Measurements from ENCODE around the gene PTRHD1. TPM values are rescaled to one million over a fixed set of nuclear protein-coding genes. Genes with fewer than 3 reads are reported as not detected.

Gene PTRHD1
- total RNA-seq, 4 donors from 2014 or later: 30.6 to 50.9 (median 40.5) TPM

- TF ChIP-seq POLR2A (IDR thresholded peaks at IDR 0.05): no peak
- TF ChIP-seq EP300 (IDR thresholded peaks at IDR 0.05; ENCODE audit: low read depth): no peak
- TF ChIP-seq CTCF (IDR thresholded peaks at IDR 0.05): no peak
- no peak for TF ChIP-seq POLR2AphosphoS5 (IDR thresholded peaks at IDR 0.05)
- DNase-seq: no peak
- Histone ChIP-seq H3K27me3 (no peaks in the 10 kb centered on the region), H3K9me3 (no peaks in the 10 kb centered on the region), H3K36me3 (peaks cover 0 to 29% (median 7%) of the 10 kb centered on the region in 4 donors), H3K4me3 (no peak overlapping the region), H3K27ac (no peak overlapping the region), H3K4me1 (no peaks in the 10 kb centered on the region)
- 88 to 93% methylated on average over 2 to 5 of the region's 5 CpGs for WGBS, 2 donors (ENCODE audit: low coverage in 1 of 2)
- in situ Hi-C loops (cut with MboI; ENCODE audit: low pct_ligation_motif_present in 1 of 4, low pct_unique_long_range_greater_than_20kb in 1 of 4, low sequenced_read_pairs in 3 of 4) (no loop called here), intact Hi-C loops (cut with DNase I; ENCODE audit: low total_unique reads) (no loop called here)
These were observed 25.2 kb downstream of the PTRHD1 start for GRCh38 chr2:24768013-24768412.

- in situ Hi-C loops (cut with MboI; ENCODE audit: low pct_ligation_motif_present in 1 of 4, low pct_unique_long_range_greater_than_20kb in 1 of 4, low sequenced_read_pairs in 3 of 4): no loop called here
These were observed 26.6 kb downstream of the PTRHD1 start for GRCh38 chr2:24766609-24767008.

DNA sequence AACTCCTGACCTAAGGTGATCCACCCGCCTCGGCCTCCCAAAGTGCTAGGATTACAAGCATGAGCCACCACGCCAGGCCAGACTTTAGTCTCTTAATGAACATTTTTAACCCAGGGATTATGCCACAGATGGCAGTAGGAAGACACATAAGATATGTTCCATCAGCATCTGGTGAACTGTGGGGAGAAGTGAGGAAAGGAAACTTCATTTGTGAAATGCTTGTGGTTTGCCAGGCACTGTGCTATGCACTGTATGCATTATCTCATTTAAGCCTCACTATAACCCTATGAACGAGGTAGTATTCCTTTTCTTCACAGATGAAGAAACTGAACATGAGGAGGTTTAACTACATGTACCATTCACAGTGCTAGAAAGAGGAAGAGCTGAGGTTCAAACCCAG is 29.3 kb downstream of the PTRHD1 start:
- in situ Hi-C loops (cut with MboI; ENCODE audit: low pct_ligation_motif_present in 1 of 4, low pct_unique_long_range_greater_than_20kb in 1 of 4, low sequenced_read_pairs in 3 of 4): no loop called here
- no peak for DNase-seq
- Histone ChIP-seq H3K4me1 (no peaks in the 10 kb centered on the region), H3K9me3 (no peaks in the 10 kb centered on the region), H3K4me3 (no peak overlapping the region), H3K27ac (no peak overlapping the region), H3K27me3 (no peaks in the 10 kb centered on the region), H3K36me3 (peaks cover 0 to 35% (median 11%) of the 10 kb centered on the region in 4 donors)
- 89 to 100% methylated on average over 1 to 4 of the region's 4 CpGs for WGBS, 2 donors (ENCODE audit: low coverage in 1 of 2)
- intact Hi-C loops (cut with DNase I; ENCODE audit: low total_unique reads): no loop called here
- TF ChIP-seq POLR2AphosphoS5 (IDR thresholded peaks at IDR 0.05): no peak

More at GRCh38 chr2:24766609-24767008, 26.6 kb downstream of the PTRHD1 start:
- DNase-seq: no peak
- 60 to 70% methylated on average over 6 of the region's 6 CpGs for WGBS, 2 donors (ENCODE audit: low coverage in 1 of 2)
- Histone ChIP-seq H3K27ac (no peak overlapping the region), H3K4me1 (no peaks in the 10 kb centered on the region), H3K9me3 (no peaks in the 10 kb centered on the region), H3K27me3 (no peaks in the 10 kb centered on the region), H3K36me3 (peaks cover 0 to 42% (median 7%) of the 10 kb centered on the region in 4 donors), H3K4me3 (no peak overlapping the region)
- TF ChIP-seq POLR2AphosphoS5 (IDR thresholded peaks at IDR 0.05) (no peak), POLR2A (IDR thresholded peaks at IDR 0.05) (no peak), CTCF (IDR thresholded peaks at IDR 0.05) (no peak), EP300 (IDR thresholded peaks at IDR 0.05; ENCODE audit: low read depth) (no peak)
- intact Hi-C loops (cut with DNase I; ENCODE audit: low total_unique reads): no loop called here

DNA sequence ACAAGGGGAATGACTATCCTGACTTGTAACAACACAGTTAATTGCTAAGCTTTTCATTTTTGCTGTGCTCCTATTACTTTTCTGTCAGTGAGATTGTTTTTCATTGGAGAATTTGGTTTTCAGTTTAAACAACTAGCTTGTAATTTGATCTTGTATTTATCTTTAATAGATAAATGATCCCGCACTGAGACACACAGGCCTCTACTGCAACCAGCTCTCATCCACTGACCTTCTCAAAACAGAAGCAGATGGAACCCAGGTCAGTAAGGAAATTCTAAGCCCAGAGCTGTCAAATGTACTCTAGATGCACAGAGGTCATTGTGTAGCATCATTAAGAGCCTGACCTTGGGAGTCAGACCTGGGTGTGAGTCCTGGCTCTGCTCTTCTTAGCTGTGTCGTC is 30.7 kb downstream of the PTRHD1 start:
- Histone ChIP-seq H3K9me3 (no peaks in the 10 kb centered on the region), H3K27ac (no peak overlapping the region), H3K36me3 (peaks cover 0 to 29% (median 14%) of the 10 kb centered on the region in 4 donors), H3K27me3 (no peaks in the 10 kb centered on the region), H3K4me1 (no peaks in the 10 kb centered on the region), H3K4me3 (no peak overlapping the region)
- no peak for DNase-seq
- no peak for TF ChIP-seq POLR2A (IDR thresholded peaks at IDR 0.05)
- TF ChIP-seq EP300 (IDR thresholded peaks at IDR 0.05; ENCODE audit: low read depth): no peak
- TF ChIP-seq POLR2AphosphoS5 (IDR thresholded peaks at IDR 0.05): no peak
- TF ChIP-seq CTCF (IDR thresholded peaks at IDR 0.05): no peak
- 69 to 100% methylated on average over 1 to 2 of the region's 2 CpGs for WGBS, 2 donors (ENCODE audit: low coverage in 1 of 2)
- in situ Hi-C loops (cut with MboI; ENCODE audit: low pct_ligation_motif_present in 1 of 4, low pct_unique_long_range_greater_than_20kb in 1 of 4, low sequenced_read_pairs in 3 of 4): no loop called here
- intact Hi-C loops (cut with DNase I; ENCODE audit: low total_unique reads): loop anchor here (1.0 kb wide), 1 partner anchor 9 kb away; no protein-coding TSS in a partner anchor

- Histone ChIP-seq H3K4me1 (no peaks in the 10 kb centered on the region), H3K4me3 (no peak overlapping the region), H3K36me3 (peaks cover 0 to 29% (median 14%) of the 10 kb centered on the region in 4 donors), H3K9me3 (no peaks in the 10 kb centered on the region), H3K27me3 (no peaks in the 10 kb centered on the region), H3K27ac (no peak overlapping the region)
- in situ Hi-C loops (cut with MboI; ENCODE audit: low pct_ligation_motif_present in 1 of 4, low pct_unique_long_range_greater_than_20kb in 1 of 4, low sequenced_read_pairs in 3 of 4): no loop called here
- intact Hi-C loops (cut with DNase I; ENCODE audit: low total_unique reads): loop anchor here (1.0 kb wide), 1 partner anchor 9 kb away; no protein-coding TSS in a partner anchor
- DNase-seq: no peak
- 89 to 97% methylated on average over 5 of the region's 5 CpGs for WGBS, 2 donors (ENCODE audit: low coverage in 1 of 2)
- no peak for TF ChIP-seq CTCF (IDR thresholded peaks at IDR 0.05)
- TF ChIP-seq POLR2AphosphoS5 (IDR thresholded peaks at IDR 0.05): no peak
- no peak for TF ChIP-seq EP300 (IDR thresholded peaks at IDR 0.05; ENCODE audit: low read depth)
- no peak for TF ChIP-seq POLR2A (IDR thresholded peaks at IDR 0.05)
These were observed 31.3 kb downstream of the PTRHD1 start for GRCh38 chr2:24761866-24762265.
